Kidney tubule cell (primary cell): ENCODE results near the gene TNS3.
A peak's percentile ranks its signal among the peaks of the same experiment; 100 is the strongest.

Experiments used
- DNase-seq: peaks from one replicate; pipeline ENCODE4 v3.0.0-alpha.2; 2018; ENCODE audit warnings: low spot score

Gene TNS3

GRCh38 chr7:47225387-47226131, 356.4 kb downstream of the TNS3 start:
- DNase-seq: peak; percentile 20
